Erythroblast (primary cell): Measurements from ENCODE around the gene FMO2.
"Not testable (repeated sequence)": the region's sequence is repeated elsewhere in the genome, so short reads cannot be mapped to it uniquely, and the experiment has no call there.

ENCODE experiments used
- GATA1 ChIP-seq: IDR thresholded peaks from 2 replicates; pipeline ENCODE4 v1.6.1; 2011; ENCODE audit warnings: low read depth, mild to moderate bottlenecking, control low read depth, low read length, moderate library complexity
- POLR2A ChIP-seq: IDR thresholded peaks from 2 replicates; pipeline ENCODE4 v1.6.1; 2011; ENCODE audit warnings: mild to moderate bottlenecking, low read length

- not testable (repeated sequence) for TF ChIP-seq POLR2A, GATA1
These were observed 39.2 kb downstream of the FMO2 start for GRCh38 chr1:171224257-171224656.
